HuH-7.5 (cell line): ENCODE measurements around the gene RHOA.

Experiments used
- DNase-seq: peaks from one replicate; pipeline ENCODE4 v3.0.0; 2011; ENCODE audit warnings: low spot score

RHOA gene

GRCh38 chr3:49411968-49412631, at the start of gene RHOA, which contains the start of gene TCTA:
Gene RHOA, minus strand, starts transcription at chr3:49411976. Its CDS starts 36,387 bp downstream, at chr3:49375589.
Gene TCTA, plus strand, starts transcription at chr3:49412423. Its CDS starts 4 bp downstream, at chr3:49412427.
- DNase-seq: peak; percentile 96

GRCh38 chr3:49460956-49461355, 49.2 kb upstream of the RHOA start:
- DNase-seq: no peak

DNA sequence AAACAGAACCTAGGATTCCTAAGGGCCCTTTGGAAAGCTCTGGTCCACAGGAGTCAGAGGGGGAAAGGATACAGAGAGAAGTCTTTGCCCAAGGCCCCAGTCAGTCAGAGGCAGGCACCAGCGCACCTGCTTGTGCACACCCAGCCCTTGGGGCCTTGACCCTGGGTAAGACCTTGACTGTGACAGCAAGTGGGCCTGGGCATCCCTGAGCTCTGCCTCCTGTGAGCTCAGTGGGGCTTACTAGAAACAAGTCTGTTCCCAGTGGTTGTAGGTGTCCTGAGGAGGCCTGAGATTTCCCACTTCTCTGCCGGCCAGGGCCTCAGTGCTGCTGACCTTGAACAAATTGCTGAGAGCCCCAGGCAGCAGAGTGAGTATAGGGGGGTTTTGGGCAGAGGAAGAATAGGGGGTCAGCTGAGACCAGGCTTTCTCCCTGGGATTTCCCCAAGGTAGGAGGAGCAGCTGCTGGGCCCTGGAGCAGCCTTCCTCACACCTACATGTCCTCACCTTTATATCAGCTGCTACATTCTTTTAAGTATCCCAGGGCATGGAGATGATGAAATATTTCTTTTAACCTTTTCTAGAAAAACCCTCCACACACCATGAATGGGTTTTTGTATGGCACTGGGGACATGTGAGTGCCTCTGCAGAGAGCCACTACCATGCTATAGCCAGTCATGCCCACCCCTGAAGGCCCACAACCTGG, 48.6 kb upstream of the RHOA start:
- DNase-seq: no peak

DNA sequence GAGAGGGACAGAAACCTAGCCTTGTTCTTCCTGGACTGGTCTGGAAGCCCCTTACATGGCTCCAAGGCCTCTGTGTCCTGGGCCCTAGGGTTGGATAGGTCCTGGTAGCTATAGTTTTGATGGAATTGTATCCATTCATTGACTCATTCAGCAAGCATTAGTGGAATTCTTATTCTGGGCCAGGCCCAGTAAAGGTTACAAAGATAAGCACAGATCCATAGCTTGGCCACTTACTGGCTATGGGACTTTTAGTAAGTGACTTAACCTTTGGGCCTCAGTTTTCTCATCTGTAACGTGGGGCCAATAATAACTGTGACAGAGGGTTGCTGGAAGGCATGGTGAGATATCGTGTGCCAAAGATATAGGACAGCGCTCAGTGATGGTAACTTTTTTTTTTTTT, 44.7 kb upstream of the RHOA start:
- no peak for DNase-seq

DNA sequence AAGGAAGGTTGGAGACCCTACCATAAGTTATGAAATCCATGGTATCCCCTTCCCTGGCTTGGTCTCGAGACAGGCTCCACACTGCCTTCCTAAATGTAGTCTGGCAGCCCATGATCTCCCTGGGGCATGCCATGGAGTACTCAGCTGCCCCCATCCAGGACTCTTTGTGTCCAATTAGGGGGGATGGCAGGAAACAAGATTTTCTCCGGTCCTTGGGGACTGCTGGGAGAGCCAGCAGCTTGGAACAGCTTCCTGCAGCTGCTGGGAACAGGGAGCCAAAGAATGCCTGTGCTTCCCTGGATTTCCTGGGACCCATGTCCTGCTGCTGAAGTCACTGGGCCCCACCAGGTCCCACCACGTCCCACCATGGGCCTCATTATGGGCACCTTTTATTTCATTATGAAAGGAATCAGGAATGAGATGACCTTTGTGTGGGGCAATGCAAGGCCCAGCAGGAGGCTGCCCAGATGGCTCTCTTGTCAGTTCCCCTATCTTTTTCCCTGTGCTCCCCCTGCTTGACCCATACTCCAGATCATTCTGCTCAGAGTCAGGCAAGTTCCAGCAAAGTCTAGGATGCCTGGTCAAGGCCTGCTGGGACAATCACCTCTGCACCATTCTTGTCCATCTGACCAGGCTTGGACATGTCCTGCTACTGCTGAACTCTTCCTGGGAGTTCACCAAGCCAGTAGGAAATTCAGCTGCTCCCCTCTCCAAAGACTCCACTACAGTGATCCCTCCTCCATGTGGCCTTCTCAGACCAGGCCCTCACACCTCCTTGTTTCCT, 43.3 kb upstream of the RHOA start:
- DNase-seq: no peak

DNA sequence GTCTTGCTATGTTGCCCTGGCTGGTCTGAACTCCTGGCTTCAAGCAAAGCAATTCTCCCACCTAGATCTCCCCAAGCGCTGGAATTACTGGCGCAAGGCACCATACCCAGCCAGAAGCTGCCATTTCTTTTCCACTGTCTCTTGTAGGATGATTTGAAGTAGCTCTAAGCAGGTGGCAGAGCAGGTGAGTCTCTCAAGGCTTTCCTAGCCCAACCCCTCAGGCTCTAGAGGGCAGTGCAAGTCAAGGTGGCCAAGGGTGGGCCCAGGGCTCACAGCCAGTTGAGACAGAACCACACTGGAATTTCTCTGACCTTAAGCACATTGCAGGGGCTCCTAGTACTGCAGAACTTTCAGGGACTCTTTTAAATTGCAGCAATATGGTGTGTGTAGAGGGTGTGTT, 42.7 kb upstream of the RHOA start:
- DNase-seq: no peak

- DNase-seq: no peak
These were observed 41.8 kb upstream of the RHOA start for GRCh38 chr3:49453621-49454020.

DNA sequence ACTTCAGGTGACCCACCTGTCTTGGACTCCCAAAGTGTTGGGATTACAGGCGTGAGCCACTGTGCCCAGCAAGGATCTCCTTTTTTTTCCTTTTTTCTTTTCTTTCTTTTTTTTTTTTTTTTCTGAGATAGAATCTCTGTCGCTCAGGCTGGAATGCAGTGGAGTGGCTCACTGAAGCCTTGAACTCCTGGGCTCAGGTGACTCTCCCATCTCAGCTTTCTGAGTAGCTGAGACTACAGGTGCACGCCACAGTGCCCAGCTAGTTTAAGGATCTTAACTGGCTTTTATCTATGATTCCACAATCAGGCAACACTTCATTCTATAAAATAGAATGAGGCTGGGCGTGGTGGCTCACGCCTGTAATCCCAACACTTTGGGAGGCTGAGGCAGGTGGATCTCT, 33.6 kb upstream of the RHOA start:
- no peak for DNase-seq

GRCh38 chr3:49434731-49435130, 23.0 kb upstream of the RHOA start:
- no peak for DNase-seq

GRCh38 chr3:49428752-49429080, 16.9 kb upstream of the RHOA start:
- DNase-seq: no peak

GRCh38 chr3:49427586-49427985, 15.8 kb upstream of the RHOA start:
- DNase-seq: no peak

DNA sequence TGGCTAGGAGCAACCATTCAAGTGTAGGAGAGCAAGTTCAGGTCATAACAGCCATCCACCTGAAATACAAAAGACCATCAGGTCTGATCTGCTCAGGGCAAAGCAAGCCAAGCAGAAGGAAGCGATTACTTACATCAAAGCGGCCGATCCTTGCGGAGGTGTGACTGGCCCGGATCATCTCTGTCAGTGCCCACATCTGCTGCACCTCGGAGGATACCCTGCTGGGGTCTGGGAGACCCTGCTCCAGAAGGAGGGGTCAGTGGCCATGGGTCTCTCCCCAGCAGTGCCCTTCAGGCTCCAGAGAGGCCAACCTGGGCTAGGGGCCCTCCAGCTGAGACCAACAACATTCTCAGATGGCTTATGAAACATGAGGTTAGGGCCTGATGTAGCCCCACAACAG, 13.0 kb upstream of the RHOA start:
- no peak for DNase-seq

DNA sequence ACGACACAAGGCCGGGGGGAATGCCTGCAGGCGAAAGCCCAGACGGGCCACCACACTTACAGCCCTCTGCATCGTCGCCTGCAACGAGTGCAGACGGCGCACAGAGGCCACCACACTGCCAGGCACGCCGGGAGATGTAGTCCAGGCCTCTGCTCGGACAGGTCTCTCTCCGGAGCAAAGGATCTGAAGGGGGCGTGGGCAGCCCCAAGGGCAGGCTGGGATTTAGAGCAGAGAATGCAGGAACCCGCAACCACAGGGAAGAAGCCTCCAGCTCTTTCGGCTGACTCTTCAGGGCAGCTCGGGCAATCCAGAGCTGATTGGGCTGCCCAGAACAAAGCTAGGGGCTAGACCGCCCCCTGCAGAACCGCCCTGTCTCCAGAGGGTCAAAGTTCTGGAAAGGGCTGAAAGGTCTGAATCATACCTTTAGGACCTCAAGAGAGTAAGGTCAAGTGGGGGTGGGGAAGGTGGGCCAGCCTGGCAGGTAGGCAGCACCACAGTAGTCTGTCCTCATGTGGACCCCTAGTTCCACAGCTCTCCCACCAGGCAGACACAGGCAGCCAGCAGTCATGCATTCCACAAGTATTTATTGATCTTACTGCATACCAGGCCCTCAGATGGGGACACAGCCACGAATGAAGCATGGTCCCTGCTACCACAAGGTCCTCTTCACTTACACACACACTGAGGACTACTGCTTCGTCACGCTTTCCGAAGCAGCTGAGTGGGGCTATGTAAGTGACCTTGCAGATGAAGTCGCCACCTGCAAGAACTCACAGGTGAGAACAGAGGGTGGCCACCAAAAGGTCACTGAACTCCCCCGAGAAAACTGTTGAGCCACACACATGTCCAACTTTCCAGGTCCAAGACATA, 10.8 kb upstream of the RHOA start, which contains the start of gene AMT:
AMT (minus strand) TSS at position 95 of the 870 bp plus-strand sequence; CDS start at position 72, 23 bp downstream.
- peak; percentile 91 for DNase-seq

- no peak for DNase-seq
These were observed 10.2 kb upstream of the RHOA start for GRCh38 chr3:49421890-49422378.

GRCh38 chr3:49417516-49418120, 5.8 kb upstream of the RHOA start:
- no peak for DNase-seq

GRCh38 chr3:49416867-49417266, 5.1 kb upstream of the RHOA start:
- no peak for DNase-seq

DNA sequence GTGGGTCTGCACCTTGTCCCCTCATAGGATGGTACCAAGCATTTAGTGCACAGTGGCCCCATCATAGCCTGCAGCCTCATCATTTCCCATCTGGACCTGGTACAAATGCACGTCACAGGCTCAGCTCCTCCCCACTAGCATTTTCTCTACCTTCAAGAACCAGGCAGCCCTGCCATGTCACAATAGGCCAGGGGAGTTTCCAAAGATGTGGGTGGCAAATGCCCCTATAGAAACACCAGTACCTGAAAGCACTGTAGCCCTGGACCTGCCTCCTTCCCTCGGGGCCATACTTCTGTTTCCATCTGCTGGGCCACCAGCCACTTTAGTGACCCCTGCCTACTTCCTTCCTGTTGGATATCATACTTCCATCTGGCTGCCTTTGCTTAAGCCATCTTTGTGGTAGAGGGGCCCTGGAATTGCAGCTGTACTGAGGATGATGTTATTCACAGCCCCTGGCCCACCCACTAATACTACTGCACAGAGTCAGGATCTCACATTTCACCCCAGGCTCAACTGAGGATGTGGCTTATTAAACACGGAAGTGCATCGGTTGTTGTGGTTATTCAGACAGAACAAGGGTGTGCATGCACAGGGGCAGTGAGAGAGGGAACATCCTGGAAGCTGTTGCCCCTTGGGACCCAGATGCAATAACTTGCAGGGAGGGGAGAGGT, 4.3 kb upstream of the RHOA start:
- no peak for DNase-seq

- no peak for DNase-seq
These were observed 3.0 kb upstream of the RHOA start for GRCh38 chr3:49414753-49415152.

DNA sequence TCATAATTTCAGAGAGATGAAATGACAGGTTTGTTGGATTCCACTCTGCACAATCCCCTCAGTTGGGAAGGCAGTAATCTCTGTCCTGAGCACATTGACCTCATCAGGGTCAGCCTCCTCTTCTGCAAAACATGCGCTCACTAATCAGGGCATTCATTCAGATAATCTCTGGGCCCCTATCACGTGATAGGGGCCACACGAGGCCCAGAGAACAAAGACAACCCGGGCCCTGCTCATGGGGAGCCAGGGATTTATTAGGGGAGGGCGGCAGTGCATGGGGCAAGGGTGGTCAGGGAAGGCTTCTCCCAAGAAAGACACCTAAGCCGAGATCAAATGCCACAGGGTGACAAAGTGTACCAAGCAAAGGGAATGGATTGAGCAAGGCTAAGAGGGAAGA, 1.6 kb upstream of the RHOA start:
- no peak for DNase-seq

GRCh38 chr3:49412632-49413337, 1.0 kb upstream of the RHOA start:
- DNase-seq: no peak
